WTC11 (cell line): ENCODE results near the gene HADHB. TPM values are rescaled to one million over a fixed set of nuclear protein-coding genes. Genes with fewer than 3 reads are reported as not detected.

Experiments used
- ATAC-seq: fragments of 200-7000 bp; cut with Tn5 transposase; 2 replicates; pipeline ENCODE4 v1.10.0; 2021; ENCODE audit warnings: mild to moderate bottlenecking, moderate library complexity
- Bru-seq: library from RNA; stranded (reverse); fragments of 400-500 nt; gene quantifications from one replicate; lab custom pipeline; 2021; lab: Mats Ljungman, UMichigan
- CTCF ChIA-PET: fragments of 300-600 bp; sonication (Branson Sonifier 250); formaldehyde crosslinking; loops from one replicate; lab custom pipeline; 2021; ENCODE audit warnings: antibody characterized with exemption; lab: Charles Lee
- POLR2A ChIA-PET: fragments of 350-600 bp; sonication (Branson Sonifier 250); formaldehyde crosslinking; loops from one replicate; lab custom pipeline; 2021; ENCODE audit warnings: antibody characterized with exemption; lab: Charles Lee
- DNase-seq: peaks from one replicate; pipeline ENCODE4 v3.0.0; 2021; ENCODE audit warnings: low spot score
- H3K27ac Mint-ChIP-seq: 2 replicates; pipeline ENCODE4 v1.8.0; 2021; ENCODE audit warnings: mixed read lengths
- H3K27me3 Mint-ChIP-seq: 2 replicates; pipeline ENCODE4 v1.8.0; 2021; ENCODE audit warnings: low read depth, mild to moderate bottlenecking, moderate library complexity, mixed read lengths
- H3K36me3 Mint-ChIP-seq: 2 replicates; pipeline ENCODE4 v1.8.0; 2021; ENCODE audit warnings: mixed read lengths
- H3K4me1 Mint-ChIP-seq: 2 replicates; pipeline ENCODE4 v1.8.0; 2022; ENCODE audit warnings: mixed read lengths
- H3K4me3 Mint-ChIP-seq: 2 replicates; pipeline ENCODE4 v1.8.0; 2021; ENCODE audit warnings: mild to moderate bottlenecking, moderate library complexity, mixed read lengths
- H3K9me3 Mint-ChIP-seq: 2 replicates; pipeline ENCODE4 v1.8.0; 2021; ENCODE audit warnings: mixed read lengths
- CBFB ChIP-seq: sonication (generic); formaldehyde crosslinking; IDR thresholded peaks from 2 replicates; pipeline ENCODE4 v1.8.1; 2022; ENCODE audit warnings: mild to moderate bottlenecking, low read depth, missing genetic modification reagents
- ELF4 ChIP-seq: sonication (generic); formaldehyde crosslinking; IDR thresholded peaks from 2 replicates; pipeline ENCODE4 v1.8.1; 2022; ENCODE audit warnings: low read depth, mild to moderate bottlenecking, moderate library complexity, missing genetic modification reagents
- GTF2I ChIP-seq: fragments of 250-450 bp; sonication (Bioruptor Pico); conservative IDR thresholded peaks from 2 replicates; pipeline ENCODE4 v1.4.0; 2021; ENCODE audit warnings: mild to moderate bottlenecking
- IRF2 ChIP-seq: sonication (generic); formaldehyde crosslinking; IDR thresholded peaks from 2 replicates; pipeline ENCODE4 v1.8.0; 2022; ENCODE audit warnings: low read depth, missing genetic modification reagents, borderline replicate concordance
- OVOL2 ChIP-seq: fragments of 250-450 bp; sonication (Bioruptor Pico); IDR thresholded peaks from 2 replicates; pipeline ENCODE4 v1.9.0; 2021; ENCODE audit warnings: mild to moderate bottlenecking, borderline replicate concordance
- SMAD3 ChIP-seq: sonication (generic); formaldehyde crosslinking; IDR thresholded peaks from 2 replicates; pipeline ENCODE4 v1.8.0; 2022; ENCODE audit warnings: missing genetic modification reagents, mild to moderate bottlenecking, borderline replicate concordance
- SP1 ChIP-seq: sonication (generic); formaldehyde crosslinking; conservative IDR thresholded peaks from 2 replicates; pipeline ENCODE4 v1.8.1; 2022; ENCODE audit warnings: missing genetic modification reagents
- TP53 ChIP-seq: sonication (generic); formaldehyde crosslinking; IDR thresholded peaks from 2 replicates; pipeline ENCODE4 v1.8.1; 2023; ENCODE audit warnings: mild to moderate bottlenecking, missing genetic modification reagents
- ZBTB21 ChIP-seq: sonication (generic); formaldehyde crosslinking; IDR thresholded peaks from 2 replicates; pipeline ENCODE4 v1.8.1; 2023; ENCODE audit warnings: mild to moderate bottlenecking, missing genetic modification reagents, borderline replicate concordance
- ZNF219 ChIP-seq: sonication (generic); formaldehyde crosslinking; IDR thresholded peaks from 2 replicates; pipeline ENCODE4 v1.8.0; 2023; ENCODE audit warnings: missing genetic modification reagents, mild to moderate bottlenecking, borderline replicate concordance
- ZNF416 ChIP-seq: fragments of 250-450 bp; sonication (Bioruptor Pico); IDR thresholded peaks from 2 replicates; pipeline ENCODE4 v1.9.0; 2021; ENCODE audit warnings: mild to moderate bottlenecking, inconsistent platforms
- long read RNA-seq, 3 experiments: library from RNA in 1 of 3; library from capped mRNA in 1 of 3; library from polyadenylated mRNA in 1 of 3; unstranded in 2 of 3; stranded (forward) in 1 of 3; transcript quantifications; one replicate each; pipeline ENCODE4 v2.0.0, GENCODE V29; 2021
- total RNA-seq: library from RNA; stranded (reverse); gene quantifications from 3 replicates; pipeline ENCODE4 v1.2.3, GENCODE V29; 2021
- TF ChIP-seq, protein P1 (sequence below): sonication (generic); formaldehyde crosslinking; conservative IDR thresholded peaks from 2 replicates; pipeline ENCODE4 v1.8.1; 2023; ENCODE audit warnings: mild to moderate bottlenecking, low read depth, missing genetic modification reagents, moderate library complexity
- TF ChIP-seq, protein P2 (sequence below): sonication (generic); formaldehyde crosslinking; IDR thresholded peaks from 2 replicates; pipeline ENCODE4 v1.8.0; 2023; ENCODE audit warnings: missing genetic modification reagents, mild to moderate bottlenecking, borderline replicate concordance
- TF ChIP-seq, protein P3 (sequence below): sonication (generic); formaldehyde crosslinking; IDR thresholded peaks from 2 replicates; pipeline ENCODE4 v1.8.1; 2023; ENCODE audit warnings: mild to moderate bottlenecking, missing genetic modification reagents, borderline replicate concordance
- TF ChIP-seq, protein P4 (sequence below): sonication (generic); formaldehyde crosslinking; IDR thresholded peaks from 2 replicates; pipeline ENCODE4 v1.8.1; 2023; ENCODE audit warnings: mild to moderate bottlenecking, missing genetic modification reagents
- TF ChIP-seq, protein P5 (sequence below): sonication (generic); formaldehyde crosslinking; IDR thresholded peaks from 2 replicates; pipeline ENCODE4 v1.8.0; 2022; ENCODE audit warnings: mild to moderate bottlenecking, missing genetic modification reagents
- TF ChIP-seq, protein P6 (sequence below): fragments of 250-450 bp; sonication (Bioruptor Pico); IDR thresholded peaks from 2 replicates; pipeline ENCODE4 v1.9.0; 2021; ENCODE audit warnings: mild to moderate bottlenecking

HADHB gene
- 59.8 to 64.5 TPM (median 60.7 TPM) in 3 replicates for total RNA-seq
- percentile 72 among the genes with signal in this experiment for Bru-seq, nascent RNA
- long read RNA-seq, experiment 1, transcript HADHB-201 (16 exons, 2,044 nt): major isoform, 216 of 271 reads
- long read RNA-seq, experiment 1, transcript HADHB-208 (15 exons, 2,142 nt): minor isoform, 5 of 271 reads
- long read RNA-seq, experiment 1, partial matches to known transcripts: 13 of 271 reads
- long read RNA-seq, experiment 1, other reads (novel, unspliced or antisense): 34 of 271 reads
- long read RNA-seq, experiment 2, transcript HADHB-201 (16 exons, 2,044 nt): major isoform, 43 of 130 reads
- long read RNA-seq, experiment 2, partial matches to known transcripts: 46 of 130 reads
- long read RNA-seq, experiment 2, other reads (novel, unspliced or antisense): 37 of 130 reads
- long read RNA-seq, experiment 3, transcript HADHB-201 (16 exons, 2,044 nt): major isoform, 206 of 265 reads
- long read RNA-seq, experiment 3, partial matches to known transcripts: 8 of 265 reads
- long read RNA-seq, experiment 3, other reads (novel, unspliced or antisense): 44 of 265 reads

DNA sequence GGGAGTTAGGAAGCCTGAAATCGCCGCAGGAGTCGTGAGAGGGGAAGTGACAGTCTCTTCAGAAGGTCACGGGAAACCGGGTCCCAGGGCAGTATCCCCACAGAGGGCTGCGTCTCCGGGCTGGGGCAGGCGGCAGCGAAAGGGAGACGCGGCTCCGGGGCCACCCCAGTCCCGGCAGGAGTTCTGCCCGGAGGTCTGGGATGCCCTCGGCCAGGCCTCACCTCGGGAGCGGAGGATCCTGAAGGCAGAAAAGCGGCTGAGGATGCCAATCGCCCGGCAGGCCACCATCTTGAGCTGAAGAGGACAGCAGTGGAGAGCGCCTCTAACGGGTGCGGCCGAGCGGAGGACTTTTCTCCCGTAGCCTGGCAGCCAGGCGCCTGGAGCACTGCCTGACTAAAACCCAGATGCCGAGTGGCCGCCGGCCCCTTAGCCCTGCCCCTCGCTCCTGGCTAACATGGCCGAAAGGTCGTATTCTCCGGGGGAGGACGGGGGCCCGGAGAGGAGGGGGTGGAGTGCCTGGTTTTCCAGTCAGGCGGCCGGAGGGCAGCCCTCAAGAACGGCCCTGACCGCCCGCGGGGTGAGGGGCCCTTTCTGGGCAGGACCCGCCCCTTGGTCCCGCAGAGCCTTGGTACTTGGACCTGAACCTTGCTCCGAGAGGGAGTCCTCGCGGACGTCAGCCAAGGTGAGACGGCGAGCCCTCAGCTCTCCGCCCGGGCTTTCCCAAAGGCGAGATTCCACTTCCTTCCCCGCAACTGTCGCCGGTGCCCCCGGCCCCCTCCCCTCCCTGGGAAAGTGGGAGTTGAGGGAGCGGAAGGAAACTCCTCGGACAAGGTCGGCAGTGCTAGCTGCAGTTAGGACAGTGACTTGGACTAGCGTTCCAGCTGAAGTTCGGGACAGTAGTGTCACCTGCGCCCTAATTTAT lies at the start of gene HADHB, which contains the start of gene HADHA:
TSS of gene HADHB (plus strand) at position 631 of the 922 bp plus-strand sequence. CDS start 9,316 bp downstream, outside the sequence.
TSS of gene HADHA (minus strand) at position 324 of the 922 bp plus-strand sequence. CDS start at position 288, 36 bp downstream.
- Mint-ChIP-seq H3K36me3 (no peaks in the 10 kb centered on the region), H3K27me3 (no peaks in the 10 kb centered on the region), H3K4me1 (peaks cover 35% of the 10 kb centered on the region), H3K4me3 (peak within 1 kb of the TSS; percentile 100), H3K27ac (peak within 1 kb of the TSS; percentile 96), H3K9me3 (no peaks in the 10 kb centered on the region)
- POLR2A ChIA-PET: interaction anchor here (0.8 to 3.1 kb wide), 5 partner anchors 54 to 211 kb away, joined by 3 to 27 read pairs (median 3); partner anchors contain the start of gene RAB10
- ATAC-seq: peak; percentile 91
- DNase-seq: peak; percentile 93
- CTCF ChIA-PET: interaction anchor here (0.6 to 4.3 kb wide), 9 partner anchors 55 to 263 kb away, joined by 3 to 33 read pairs (median 5); partner anchors contain the start of genes GAREM2 and KIF3C
- peak; percentile 80 for TF ChIP-seq SP1
- no peak for TF ChIP-seq IRF2 (CRISPR knock-in tag)
- TF ChIP-seq, protein P1, sequence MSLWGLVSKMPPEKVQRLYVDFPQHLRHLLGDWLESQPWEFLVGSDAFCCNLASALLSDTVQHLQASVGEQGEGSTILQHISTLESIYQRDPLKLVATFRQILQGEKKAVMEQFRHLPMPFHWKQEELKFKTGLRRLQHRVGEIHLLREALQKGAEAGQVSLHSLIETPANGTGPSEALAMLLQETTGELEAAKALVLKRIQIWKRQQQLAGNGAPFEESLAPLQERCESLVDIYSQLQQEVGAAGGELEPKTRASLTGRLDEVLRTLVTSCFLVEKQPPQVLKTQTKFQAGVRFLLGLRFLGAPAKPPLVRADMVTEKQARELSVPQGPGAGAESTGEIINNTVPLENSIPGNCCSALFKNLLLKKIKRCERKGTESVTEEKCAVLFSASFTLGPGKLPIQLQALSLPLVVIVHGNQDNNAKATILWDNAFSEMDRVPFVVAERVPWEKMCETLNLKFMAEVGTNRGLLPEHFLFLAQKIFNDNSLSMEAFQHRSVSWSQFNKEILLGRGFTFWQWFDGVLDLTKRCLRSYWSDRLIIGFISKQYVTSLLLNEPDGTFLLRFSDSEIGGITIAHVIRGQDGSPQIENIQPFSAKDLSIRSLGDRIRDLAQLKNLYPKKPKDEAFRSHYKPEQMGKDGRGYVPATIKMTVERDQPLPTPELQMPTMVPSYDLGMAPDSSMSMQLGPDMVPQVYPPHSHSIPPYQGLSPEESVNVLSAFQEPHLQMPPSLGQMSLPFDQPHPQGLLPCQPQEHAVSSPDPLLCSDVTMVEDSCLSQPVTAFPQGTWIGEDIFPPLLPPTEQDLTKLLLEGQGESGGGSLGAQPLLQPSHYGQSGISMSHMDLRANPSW (CRISPR knock-in tag): no peak
- no peak for TF ChIP-seq OVOL2 (CRISPR knock-in tag)
- no peak for TF ChIP-seq ZNF219 (CRISPR knock-in tag)
- TF ChIP-seq, protein P2, sequence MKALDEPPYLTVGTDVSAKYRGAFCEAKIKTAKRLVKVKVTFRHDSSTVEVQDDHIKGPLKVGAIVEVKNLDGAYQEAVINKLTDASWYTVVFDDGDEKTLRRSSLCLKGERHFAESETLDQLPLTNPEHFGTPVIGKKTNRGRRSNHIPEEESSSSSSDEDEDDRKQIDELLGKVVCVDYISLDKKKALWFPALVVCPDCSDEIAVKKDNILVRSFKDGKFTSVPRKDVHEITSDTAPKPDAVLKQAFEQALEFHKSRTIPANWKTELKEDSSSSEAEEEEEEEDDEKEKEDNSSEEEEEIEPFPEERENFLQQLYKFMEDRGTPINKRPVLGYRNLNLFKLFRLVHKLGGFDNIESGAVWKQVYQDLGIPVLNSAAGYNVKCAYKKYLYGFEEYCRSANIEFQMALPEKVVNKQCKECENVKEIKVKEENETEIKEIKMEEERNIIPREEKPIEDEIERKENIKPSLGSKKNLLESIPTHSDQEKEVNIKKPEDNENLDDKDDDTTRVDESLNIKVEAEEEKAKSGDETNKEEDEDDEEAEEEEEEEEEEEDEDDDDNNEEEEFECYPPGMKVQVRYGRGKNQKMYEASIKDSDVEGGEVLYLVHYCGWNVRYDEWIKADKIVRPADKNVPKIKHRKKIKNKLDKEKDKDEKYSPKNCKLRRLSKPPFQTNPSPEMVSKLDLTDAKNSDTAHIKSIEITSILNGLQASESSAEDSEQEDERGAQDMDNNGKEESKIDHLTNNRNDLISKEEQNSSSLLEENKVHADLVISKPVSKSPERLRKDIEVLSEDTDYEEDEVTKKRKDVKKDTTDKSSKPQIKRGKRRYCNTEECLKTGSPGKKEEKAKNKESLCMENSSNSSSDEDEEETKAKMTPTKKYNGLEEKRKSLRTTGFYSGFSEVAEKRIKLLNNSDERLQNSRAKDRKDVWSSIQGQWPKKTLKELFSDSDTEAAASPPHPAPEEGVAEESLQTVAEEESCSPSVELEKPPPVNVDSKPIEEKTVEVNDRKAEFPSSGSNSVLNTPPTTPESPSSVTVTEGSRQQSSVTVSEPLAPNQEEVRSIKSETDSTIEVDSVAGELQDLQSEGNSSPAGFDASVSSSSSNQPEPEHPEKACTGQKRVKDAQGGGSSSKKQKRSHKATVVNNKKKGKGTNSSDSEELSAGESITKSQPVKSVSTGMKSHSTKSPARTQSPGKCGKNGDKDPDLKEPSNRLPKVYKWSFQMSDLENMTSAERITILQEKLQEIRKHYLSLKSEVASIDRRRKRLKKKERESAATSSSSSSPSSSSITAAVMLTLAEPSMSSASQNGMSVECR: peak; percentile 50; the same call in 1 of the 2 replicates
- TF ChIP-seq GTF2I: no peak
- TF ChIP-seq CBFB (CRISPR knock-in tag): no peak
- TF ChIP-seq ZNF416 (CRISPR knock-in tag): no peak
- no peak for TF ChIP-seq TP53 (CRISPR knock-in tag)
- TF ChIP-seq ELF4 (CRISPR knock-in tag): no peak
- TF ChIP-seq, protein P3, sequence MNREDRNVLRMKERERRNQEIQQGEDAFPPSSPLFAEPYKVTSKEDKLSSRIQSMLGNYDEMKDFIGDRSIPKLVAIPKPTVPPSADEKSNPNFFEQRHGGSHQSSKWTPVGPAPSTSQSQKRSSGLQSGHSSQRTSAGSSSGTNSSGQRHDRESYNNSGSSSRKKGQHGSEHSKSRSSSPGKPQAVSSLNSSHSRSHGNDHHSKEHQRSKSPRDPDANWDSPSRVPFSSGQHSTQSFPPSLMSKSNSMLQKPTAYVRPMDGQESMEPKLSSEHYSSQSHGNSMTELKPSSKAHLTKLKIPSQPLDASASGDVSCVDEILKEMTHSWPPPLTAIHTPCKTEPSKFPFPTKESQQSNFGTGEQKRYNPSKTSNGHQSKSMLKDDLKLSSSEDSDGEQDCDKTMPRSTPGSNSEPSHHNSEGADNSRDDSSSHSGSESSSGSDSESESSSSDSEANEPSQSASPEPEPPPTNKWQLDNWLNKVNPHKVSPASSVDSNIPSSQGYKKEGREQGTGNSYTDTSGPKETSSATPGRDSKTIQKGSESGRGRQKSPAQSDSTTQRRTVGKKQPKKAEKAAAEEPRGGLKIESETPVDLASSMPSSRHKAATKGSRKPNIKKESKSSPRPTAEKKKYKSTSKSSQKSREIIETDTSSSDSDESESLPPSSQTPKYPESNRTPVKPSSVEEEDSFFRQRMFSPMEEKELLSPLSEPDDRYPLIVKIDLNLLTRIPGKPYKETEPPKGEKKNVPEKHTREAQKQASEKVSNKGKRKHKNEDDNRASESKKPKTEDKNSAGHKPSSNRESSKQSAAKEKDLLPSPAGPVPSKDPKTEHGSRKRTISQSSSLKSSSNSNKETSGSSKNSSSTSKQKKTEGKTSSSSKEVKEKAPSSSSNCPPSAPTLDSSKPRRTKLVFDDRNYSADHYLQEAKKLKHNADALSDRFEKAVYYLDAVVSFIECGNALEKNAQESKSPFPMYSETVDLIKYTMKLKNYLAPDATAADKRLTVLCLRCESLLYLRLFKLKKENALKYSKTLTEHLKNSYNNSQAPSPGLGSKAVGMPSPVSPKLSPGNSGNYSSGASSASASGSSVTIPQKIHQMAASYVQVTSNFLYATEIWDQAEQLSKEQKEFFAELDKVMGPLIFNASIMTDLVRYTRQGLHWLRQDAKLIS (CRISPR knock-in tag): no peak
- TF ChIP-seq ZBTB21 (CRISPR knock-in tag): no peak
- TF ChIP-seq, protein P4, sequence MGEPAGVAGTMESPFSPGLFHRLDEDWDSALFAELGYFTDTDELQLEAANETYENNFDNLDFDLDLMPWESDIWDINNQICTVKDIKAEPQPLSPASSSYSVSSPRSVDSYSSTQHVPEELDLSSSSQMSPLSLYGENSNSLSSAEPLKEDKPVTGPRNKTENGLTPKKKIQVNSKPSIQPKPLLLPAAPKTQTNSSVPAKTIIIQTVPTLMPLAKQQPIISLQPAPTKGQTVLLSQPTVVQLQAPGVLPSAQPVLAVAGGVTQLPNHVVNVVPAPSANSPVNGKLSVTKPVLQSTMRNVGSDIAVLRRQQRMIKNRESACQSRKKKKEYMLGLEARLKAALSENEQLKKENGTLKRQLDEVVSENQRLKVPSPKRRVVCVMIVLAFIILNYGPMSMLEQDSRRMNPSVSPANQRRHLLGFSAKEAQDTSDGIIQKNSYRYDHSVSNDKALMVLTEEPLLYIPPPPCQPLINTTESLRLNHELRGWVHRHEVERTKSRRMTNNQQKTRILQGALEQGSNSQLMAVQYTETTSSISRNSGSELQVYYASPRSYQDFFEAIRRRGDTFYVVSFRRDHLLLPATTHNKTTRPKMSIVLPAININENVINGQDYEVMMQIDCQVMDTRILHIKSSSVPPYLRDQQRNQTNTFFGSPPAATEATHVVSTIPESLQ (CRISPR knock-in tag): no peak
- TF ChIP-seq SMAD3 (CRISPR knock-in tag): no peak
- TF ChIP-seq, protein P5, sequence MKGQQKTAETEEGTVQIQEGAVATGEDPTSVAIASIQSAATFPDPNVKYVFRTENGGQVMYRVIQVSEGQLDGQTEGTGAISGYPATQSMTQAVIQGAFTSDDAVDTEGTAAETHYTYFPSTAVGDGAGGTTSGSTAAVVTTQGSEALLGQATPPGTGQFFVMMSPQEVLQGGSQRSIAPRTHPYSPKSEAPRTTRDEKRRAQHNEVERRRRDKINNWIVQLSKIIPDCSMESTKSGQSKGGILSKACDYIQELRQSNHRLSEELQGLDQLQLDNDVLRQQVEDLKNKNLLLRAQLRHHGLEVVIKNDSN (CRISPR knock-in tag): peak; percentile 47
- TF ChIP-seq, protein P6, sequence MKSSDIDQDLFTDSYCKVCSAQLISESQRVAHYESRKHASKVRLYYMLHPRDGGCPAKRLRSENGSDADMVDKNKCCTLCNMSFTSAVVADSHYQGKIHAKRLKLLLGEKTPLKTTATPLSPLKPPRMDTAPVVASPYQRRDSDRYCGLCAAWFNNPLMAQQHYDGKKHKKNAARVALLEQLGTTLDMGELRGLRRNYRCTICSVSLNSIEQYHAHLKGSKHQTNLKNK (CRISPR knock-in tag): no peak
